HG03108 (cell line): ENCODE measurements around the gene RANBP17.
"Not testable (repeated sequence)": the region's sequence is repeated elsewhere in the genome, so short reads cannot be mapped to it uniquely, and the experiment has no call there.

Experiments
- ATAC-seq: cut with Tn5 transposase; IDR thresholded peaks from one replicate; pipeline ENCODE4 v1.9.1; 2021; ENCODE audit warnings: moderate library complexity; ENCODE audit not compliant: unreplicated experiment

RANBP17 gene

GRCh38 chr5:171283753-171284152 lies 421.9 kb downstream of the RANBP17 start:
- no peak for ATAC-seq

- ATAC-seq = no peak
Measured at GRCh38 chr5:171285465-171285864, 423.6 kb downstream of the RANBP17 start.

GRCh38 chr5:171288066-171288465 lies 426.2 kb downstream of the RANBP17 start:
- no peak for ATAC-seq

- no peak for ATAC-seq
Measured at GRCh38 chr5:171291371-171291770, 429.6 kb downstream of the RANBP17 start.

- no peak for ATAC-seq
Measured at GRCh38 chr5:171295299-171295698, 433.5 kb downstream of the RANBP17 start.

- ATAC-seq = no peak
Measured at GRCh38 chr5:171295801-171296200, 434.0 kb downstream of the RANBP17 start.

- ATAC-seq = not testable (repeated sequence)
Measured at GRCh38 chr5:171297941-171298340, 436.1 kb downstream of the RANBP17 start.

- ATAC-seq = no peak
Measured at GRCh38 chr5:171299228-171299627, 437.4 kb downstream of the RANBP17 start.

GRCh38 chr5:171299851-171300250 lies 438.0 kb downstream of the RANBP17 start:
- ATAC-seq = no peak

GRCh38 chr5:171300358-171300757 lies 438.5 kb downstream of the RANBP17 start:
- no peak for ATAC-seq

GRCh38 chr5:171306166-171306565 lies 444.3 kb downstream of the RANBP17 start:
- ATAC-seq = no peak

- ATAC-seq = no peak
Measured at GRCh38 chr5:171306781-171307591, 445.2 kb downstream of the RANBP17 start.

GRCh38 chr5:171307789-171308452 lies 446.1 kb downstream of the RANBP17 start:
- ATAC-seq = no peak

GRCh38 chr5:171308453-171309275 lies 446.8 kb downstream of the RANBP17 start, which contains the start of gene TLX3:
Gene TLX3, plus strand, starts transcription at chr5:171309248. Its CDS starts 118 bp downstream, at chr5:171309366.
- ATAC-seq = no peak

- ATAC-seq = no peak
Measured at GRCh38 chr5:171309276-171310211, 447.7 kb downstream of the RANBP17 start.

GRCh38 chr5:171310212-171310818 lies 448.5 kb downstream of the RANBP17 start:
- ATAC-seq = no peak

GRCh38 chr5:171310819-171311321 lies 449.1 kb downstream of the RANBP17 start:
- ATAC-seq = no peak

- no peak for ATAC-seq
Measured at GRCh38 chr5:171311322-171312077, 449.7 kb downstream of the RANBP17 start.
